Gastrocnemius medialis (tissue), 4 donors: ENCODE measurements around the gene OR1J1.

ENCODE experiments used
- POLR2A ChIP-seq, 2 donors: fragments of 450-650 bp; IDR thresholded peaks; one replicate each; pipeline ENCODE4 v1.6.1; 2017; ENCODE audit warnings: antibody characterized with exemption in 2 of 2, mild to moderate bottlenecking in 2 of 2, moderate library complexity in 2 of 2
- TF ChIP-seq, protein P1 (sequence below), 5 experiments: fragments of 450-650 bp in 3 of 5; fragments of 200-600 bp in 2 of 5; sonication (generic) in 2 of 5; IDR thresholded peaks in 4 of 5; conservative IDR thresholded peaks in 1 of 5; 1 replicate in 4 of 5; 2 replicates in 1 of 5; pipeline ENCODE4 v1.5.1; 2016 to 2019; ENCODE audit warnings: antibody characterized with exemption in 5 of 5, mild to moderate bottlenecking in 3 of 5, moderate library complexity in 3 of 5

DNA sequence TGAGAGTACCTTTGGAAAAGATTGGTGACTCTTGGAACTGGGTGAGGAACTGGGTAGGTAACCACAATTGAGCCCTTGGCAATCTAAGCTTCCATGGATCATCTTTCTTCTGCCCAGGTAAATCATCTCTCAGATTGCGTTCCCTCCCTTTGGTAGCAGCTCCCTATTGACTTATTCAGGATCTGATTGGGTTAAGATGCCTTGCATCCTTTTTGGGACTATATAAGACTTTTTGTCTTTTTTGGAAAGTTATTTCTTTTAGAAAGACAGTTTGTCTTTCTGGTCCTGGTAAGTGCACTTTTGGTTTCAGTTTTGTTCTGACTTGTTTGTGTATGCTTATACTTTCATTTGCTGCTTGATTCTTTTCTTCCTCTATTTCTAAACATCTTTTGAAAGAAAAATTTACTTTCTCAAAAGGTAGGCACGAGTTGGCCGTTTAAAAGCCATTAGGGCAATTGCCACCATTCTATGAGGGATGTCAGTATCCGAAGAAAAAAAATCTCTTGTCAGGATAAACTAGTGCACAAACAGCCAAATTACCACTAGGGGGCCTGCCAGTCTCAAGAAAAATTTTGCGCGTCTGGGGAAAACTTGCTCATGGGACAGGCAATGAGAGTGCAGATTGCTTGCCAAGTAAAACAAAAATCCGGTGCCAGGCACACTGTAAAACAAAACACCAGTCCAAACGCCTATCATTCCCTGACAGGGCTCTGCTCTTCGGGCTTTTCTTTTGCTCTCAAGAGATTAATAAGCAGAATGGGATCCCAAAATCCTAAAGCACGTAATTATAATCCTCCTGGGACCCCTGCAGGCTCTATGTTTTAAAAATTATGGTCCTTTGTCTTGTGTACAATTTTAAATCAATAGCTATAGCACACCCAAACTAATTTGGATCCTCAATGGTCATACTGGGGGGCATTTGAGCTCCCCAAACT is 12.8 kb downstream of the OR1J1 start:
- TF ChIP-seq, protein P1, sequence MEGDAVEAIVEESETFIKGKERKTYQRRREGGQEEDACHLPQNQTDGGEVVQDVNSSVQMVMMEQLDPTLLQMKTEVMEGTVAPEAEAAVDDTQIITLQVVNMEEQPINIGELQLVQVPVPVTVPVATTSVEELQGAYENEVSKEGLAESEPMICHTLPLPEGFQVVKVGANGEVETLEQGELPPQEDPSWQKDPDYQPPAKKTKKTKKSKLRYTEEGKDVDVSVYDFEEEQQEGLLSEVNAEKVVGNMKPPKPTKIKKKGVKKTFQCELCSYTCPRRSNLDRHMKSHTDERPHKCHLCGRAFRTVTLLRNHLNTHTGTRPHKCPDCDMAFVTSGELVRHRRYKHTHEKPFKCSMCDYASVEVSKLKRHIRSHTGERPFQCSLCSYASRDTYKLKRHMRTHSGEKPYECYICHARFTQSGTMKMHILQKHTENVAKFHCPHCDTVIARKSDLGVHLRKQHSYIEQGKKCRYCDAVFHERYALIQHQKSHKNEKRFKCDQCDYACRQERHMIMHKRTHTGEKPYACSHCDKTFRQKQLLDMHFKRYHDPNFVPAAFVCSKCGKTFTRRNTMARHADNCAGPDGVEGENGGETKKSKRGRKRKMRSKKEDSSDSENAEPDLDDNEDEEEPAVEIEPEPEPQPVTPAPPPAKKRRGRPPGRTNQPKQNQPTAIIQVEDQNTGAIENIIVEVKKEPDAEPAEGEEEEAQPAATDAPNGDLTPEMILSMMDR (IDR thresholded peaks at IDR 0.05 in 4 of 5, conservative IDR thresholded peaks at IDR 0.05 in 1 of 5), result peak; percentile 62 to 80 (median 71)
- no peak for TF ChIP-seq POLR2A (IDR thresholded peaks at IDR 0.05)
